ENCODE results near the gene PRLHR.
A peak's percentile ranks its signal among the peaks of the same experiment; 100 is the strongest.

Gene PRLHR

DNA sequence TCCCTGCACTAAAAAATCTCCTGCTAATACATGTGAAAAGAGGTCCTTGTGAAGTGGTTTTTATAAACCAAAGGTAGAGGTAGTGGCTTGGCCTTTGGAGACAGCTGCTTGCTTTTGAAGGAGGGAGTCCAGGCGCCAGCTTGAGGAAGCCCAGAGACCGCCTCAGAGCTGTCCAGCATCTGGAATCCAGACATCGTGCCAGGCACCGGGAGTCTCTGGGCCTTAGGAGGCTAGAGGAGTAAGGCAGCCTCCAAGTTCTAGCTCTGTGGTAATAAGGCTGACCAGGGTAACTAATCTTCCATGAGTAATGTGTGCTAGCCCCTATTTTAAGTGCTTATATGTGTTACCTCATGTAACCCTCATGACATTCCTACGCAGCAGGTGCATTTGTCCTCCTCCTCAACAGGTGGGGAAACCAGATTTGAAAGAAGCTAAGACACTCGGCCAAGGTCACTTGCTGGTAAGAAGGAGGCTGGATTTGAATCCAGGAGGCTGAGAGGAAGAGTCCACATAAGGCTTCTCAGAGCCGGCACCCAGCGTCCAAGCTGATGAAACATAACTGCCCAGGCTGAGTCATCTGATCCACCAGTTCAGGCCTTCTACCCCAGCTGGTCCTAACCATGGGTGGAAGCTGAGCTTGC is 26.1 kb downstream of the PRLHR start:
- Histone ChIP-seq H2AK5ac (ENCODE audit: low read length) (no peak overlapping the region), H3K79me2 (ENCODE audit: control insufficient read depth, insufficient read depth, low read length) (no peaks in the 10 kb centered on the region), H3K4me2 (ENCODE audit: low read length) (no peak overlapping the region), H3K56ac (ENCODE audit: low read length) (no peak overlapping the region), H4K5ac (ENCODE audit: low read length) (no peak overlapping the region), H2BK120ac (ENCODE audit: low read depth, low read length) (no peak overlapping the region), H3K4ac (ENCODE audit: low read depth, low read length) (no peak overlapping the region), H3K27me3 (ENCODE audit: insufficient read depth, low read length, poor library complexity) (no peaks in the 10 kb centered on the region), H3K79me1 (ENCODE audit: low read length) (no peaks in the 10 kb centered on the region), H2BK15ac (replicated peaks; ENCODE audit: low read depth) (no peak overlapping the region), H3K36me3 (ENCODE audit: control insufficient read depth, insufficient read depth, low read length) (no peaks in the 10 kb centered on the region), H3K18ac (ENCODE audit: low read length) (no peak overlapping the region), H3K9ac (ENCODE audit: low read length) (no peak overlapping the region), H3K4me1 (ENCODE audit: control insufficient read depth, low read depth, low read length) (no peaks in the 10 kb centered on the region), H3K23ac (ENCODE audit: low read length) (no peak overlapping the region), H2BK5ac (ENCODE audit: low read length) (no peak overlapping the region), H3K27ac (ENCODE audit: low read depth, low read length) (no peak overlapping the region), H3K4me3 (ENCODE audit: low read length) (no peak overlapping the region), H4K8ac (ENCODE audit: low read depth, low read length) (no peak overlapping the region)
- no CpG with 5 or more reads among the region's 8 CpGs for WGBS (ENCODE audit: extremely low coverage, insufficient coverage, low lambda C conversion rate)
- no peak for DNase-seq

DNA sequence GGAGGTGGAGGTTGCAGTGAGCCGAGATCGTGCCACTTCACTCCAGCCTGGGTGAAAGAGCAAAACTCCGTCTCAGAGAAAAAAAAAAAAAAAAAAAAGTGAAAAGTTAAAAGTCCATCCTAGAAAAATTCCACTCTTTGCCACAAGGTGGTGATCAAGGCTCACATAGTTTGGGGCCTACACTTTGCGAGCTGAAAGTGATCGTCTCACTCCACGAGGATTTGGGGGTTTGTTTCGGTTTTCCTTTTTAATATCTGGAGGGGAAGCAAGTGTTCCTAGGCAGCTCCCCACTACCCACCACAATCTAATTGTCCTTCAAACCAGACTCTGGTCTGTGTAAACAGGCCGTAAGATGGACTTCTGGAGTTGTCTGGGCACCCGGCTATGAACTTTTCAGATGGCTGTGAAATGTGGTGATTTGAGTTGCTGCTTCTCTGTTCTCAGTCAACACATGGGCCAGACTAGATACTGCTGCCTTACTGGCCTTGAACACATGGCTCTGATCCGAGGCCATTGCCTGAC is 27.1 kb downstream of the PRLHR start:
- no peak overlapping the region for H3K4ac ChIP-seq (ENCODE audit: low read depth, low read length)
- no peak overlapping the region for H2BK15ac ChIP-seq (replicated peaks; ENCODE audit: low read depth)
- no peak overlapping the region for H4K8ac ChIP-seq (ENCODE audit: low read depth, low read length)
- no peak overlapping the region for H4K5ac ChIP-seq (ENCODE audit: low read length)
- H3K56ac ChIP-seq (ENCODE audit: low read length): no peak overlapping the region
- no peak overlapping the region for H3K23ac ChIP-seq (ENCODE audit: low read length)
- H3K79me2 ChIP-seq (ENCODE audit: control insufficient read depth, insufficient read depth, low read length): no peaks in the 10 kb centered on the region
- H3K27ac ChIP-seq (ENCODE audit: low read depth, low read length): no peak overlapping the region
- H3K27me3 ChIP-seq (ENCODE audit: insufficient read depth, low read length, poor library complexity): no peaks in the 10 kb centered on the region
- no peaks in the 10 kb centered on the region for H3K36me3 ChIP-seq (ENCODE audit: control insufficient read depth, insufficient read depth, low read length)
- no peaks in the 10 kb centered on the region for H3K4me1 ChIP-seq (ENCODE audit: control insufficient read depth, low read depth, low read length)
- no peak overlapping the region for H2BK5ac ChIP-seq (ENCODE audit: low read length)
- no peak overlapping the region for H3K4me2 ChIP-seq (ENCODE audit: low read length)
- WGBS (ENCODE audit: extremely low coverage, insufficient coverage, low lambda C conversion rate): no CpG with 5 or more reads among the region's 10 CpGs
- no peak overlapping the region for H3K4me3 ChIP-seq (ENCODE audit: low read length)
- no peak overlapping the region for H2AK5ac ChIP-seq (ENCODE audit: low read length)
- H2BK120ac ChIP-seq (ENCODE audit: low read depth, low read length): no peak overlapping the region
- H3K9ac ChIP-seq (ENCODE audit: low read length): no peak overlapping the region
- H3K79me1 ChIP-seq (ENCODE audit: low read length): no peaks in the 10 kb centered on the region
- no peak overlapping the region for H3K18ac ChIP-seq (ENCODE audit: low read length)
- DNase-seq: peak; percentile 57

DNA sequence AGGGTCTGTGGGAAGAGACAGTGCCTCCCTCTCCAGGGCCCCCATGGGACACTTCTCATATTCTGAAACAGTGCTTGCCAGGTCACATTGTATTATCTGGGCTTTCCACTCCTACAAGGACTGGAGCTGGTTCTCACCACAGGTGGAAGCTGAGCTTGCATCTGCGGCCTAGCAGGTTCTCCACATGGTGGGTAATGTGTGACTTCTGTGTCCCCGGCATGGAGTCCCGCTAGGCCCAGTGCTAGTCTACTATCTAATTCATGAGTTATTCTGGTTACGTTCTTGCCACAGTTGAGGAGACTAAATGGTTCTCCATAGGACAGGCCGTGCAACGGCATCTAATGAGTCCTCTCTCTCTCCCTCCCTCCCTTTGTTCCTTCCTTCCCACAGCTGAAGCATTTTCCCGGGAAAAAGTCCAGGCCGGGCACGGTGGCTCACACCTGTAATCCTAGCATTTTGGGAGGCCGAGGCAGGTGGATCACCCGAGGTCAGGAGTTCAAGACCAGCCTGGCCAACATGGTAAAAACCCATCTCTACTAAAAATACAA is 27.7 kb downstream of the PRLHR start:
- no peak overlapping the region for H3K18ac ChIP-seq (ENCODE audit: low read length)
- H2AK5ac ChIP-seq (ENCODE audit: low read length): no peak overlapping the region
- WGBS (ENCODE audit: extremely low coverage, insufficient coverage, low lambda C conversion rate): no CpG with 5 or more reads among the region's 11 CpGs

DNA sequence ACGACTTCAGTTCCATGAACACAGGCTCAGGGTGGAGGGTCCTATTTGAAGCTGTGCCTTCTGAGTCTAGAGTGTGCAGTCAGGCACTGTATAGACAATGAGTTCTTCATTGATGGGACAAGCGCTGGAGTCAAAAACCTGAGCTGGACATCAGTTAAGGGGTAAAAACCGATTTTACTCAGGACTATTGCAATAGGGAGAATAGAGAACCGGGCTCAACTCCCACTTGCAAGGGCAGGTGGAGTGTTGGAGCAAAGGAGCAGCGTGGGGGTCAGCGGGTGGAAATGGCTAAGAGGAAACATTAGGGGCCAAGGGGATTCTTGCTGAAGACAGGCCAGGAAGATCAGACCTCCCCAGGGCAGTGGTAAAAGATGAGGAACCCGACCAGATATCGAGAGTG is 28.5 kb downstream of the PRLHR start:
- Histone ChIP-seq H3K79me2 (ENCODE audit: control insufficient read depth, insufficient read depth, low read length) (no peaks in the 10 kb centered on the region), H2BK15ac (replicated peaks; ENCODE audit: low read depth) (no peak overlapping the region), H3K79me1 (ENCODE audit: low read length) (no peaks in the 10 kb centered on the region), H4K8ac (ENCODE audit: low read depth, low read length) (no peak overlapping the region), H3K36me3 (ENCODE audit: control insufficient read depth, insufficient read depth, low read length) (no peaks in the 10 kb centered on the region), H2BK120ac (ENCODE audit: low read depth, low read length) (no peak overlapping the region), H2BK5ac (ENCODE audit: low read length) (no peak overlapping the region), H3K18ac (ENCODE audit: low read length) (no peak overlapping the region), H3K4me3 (ENCODE audit: low read length) (no peak overlapping the region), H3K27me3 (ENCODE audit: insufficient read depth, low read length, poor library complexity) (no peaks in the 10 kb centered on the region), H3K4ac (ENCODE audit: low read depth, low read length) (no peak overlapping the region), H3K56ac (ENCODE audit: low read length) (no peak overlapping the region), H4K5ac (ENCODE audit: low read length) (no peak overlapping the region), H3K27ac (ENCODE audit: low read depth, low read length) (no peak overlapping the region), H3K4me1 (ENCODE audit: control insufficient read depth, low read depth, low read length) (no peaks in the 10 kb centered on the region), H2AK5ac (ENCODE audit: low read length) (no peak overlapping the region), H3K23ac (ENCODE audit: low read length) (no peak overlapping the region), H3K4me2 (ENCODE audit: low read length) (no peak overlapping the region), H3K9ac (ENCODE audit: low read length) (no peak overlapping the region)
- no CpG with 5 or more reads among the region's 8 CpGs for WGBS (ENCODE audit: extremely low coverage, insufficient coverage, low lambda C conversion rate)
- no peak for DNase-seq

More for the DNA sequence above, 27.7 kb downstream of the PRLHR start:
- no peaks in the 10 kb centered on the region for H3K79me1 ChIP-seq (ENCODE audit: low read length)
- no peaks in the 10 kb centered on the region for H3K27me3 ChIP-seq (ENCODE audit: insufficient read depth, low read length, poor library complexity)
- no peak overlapping the region for H3K4ac ChIP-seq (ENCODE audit: low read depth, low read length)
- no peak overlapping the region for H2BK120ac ChIP-seq (ENCODE audit: low read depth, low read length)
- no peak overlapping the region for H2BK5ac ChIP-seq (ENCODE audit: low read length)
- H2BK15ac ChIP-seq (replicated peaks; ENCODE audit: low read depth): no peak overlapping the region
- no peaks in the 10 kb centered on the region for H3K4me1 ChIP-seq (ENCODE audit: control insufficient read depth, low read depth, low read length)
- H3K23ac ChIP-seq (ENCODE audit: low read length): no peak overlapping the region
- no peak overlapping the region for H3K56ac ChIP-seq (ENCODE audit: low read length)
- no peaks in the 10 kb centered on the region for H3K79me2 ChIP-seq (ENCODE audit: control insufficient read depth, insufficient read depth, low read length)
- H3K27ac ChIP-seq (ENCODE audit: low read depth, low read length): no peak overlapping the region
- no peak overlapping the region for H3K4me3 ChIP-seq (ENCODE audit: low read length)
- H3K4me2 ChIP-seq (ENCODE audit: low read length): no peak overlapping the region
- H3K36me3 ChIP-seq (ENCODE audit: control insufficient read depth, insufficient read depth, low read length): no peaks in the 10 kb centered on the region
- H4K8ac ChIP-seq (ENCODE audit: low read depth, low read length): no peak overlapping the region
- DNase-seq: no peak
- H4K5ac ChIP-seq (ENCODE audit: low read length): no peak overlapping the region
- no peak overlapping the region for H3K9ac ChIP-seq (ENCODE audit: low read length)

DNA sequence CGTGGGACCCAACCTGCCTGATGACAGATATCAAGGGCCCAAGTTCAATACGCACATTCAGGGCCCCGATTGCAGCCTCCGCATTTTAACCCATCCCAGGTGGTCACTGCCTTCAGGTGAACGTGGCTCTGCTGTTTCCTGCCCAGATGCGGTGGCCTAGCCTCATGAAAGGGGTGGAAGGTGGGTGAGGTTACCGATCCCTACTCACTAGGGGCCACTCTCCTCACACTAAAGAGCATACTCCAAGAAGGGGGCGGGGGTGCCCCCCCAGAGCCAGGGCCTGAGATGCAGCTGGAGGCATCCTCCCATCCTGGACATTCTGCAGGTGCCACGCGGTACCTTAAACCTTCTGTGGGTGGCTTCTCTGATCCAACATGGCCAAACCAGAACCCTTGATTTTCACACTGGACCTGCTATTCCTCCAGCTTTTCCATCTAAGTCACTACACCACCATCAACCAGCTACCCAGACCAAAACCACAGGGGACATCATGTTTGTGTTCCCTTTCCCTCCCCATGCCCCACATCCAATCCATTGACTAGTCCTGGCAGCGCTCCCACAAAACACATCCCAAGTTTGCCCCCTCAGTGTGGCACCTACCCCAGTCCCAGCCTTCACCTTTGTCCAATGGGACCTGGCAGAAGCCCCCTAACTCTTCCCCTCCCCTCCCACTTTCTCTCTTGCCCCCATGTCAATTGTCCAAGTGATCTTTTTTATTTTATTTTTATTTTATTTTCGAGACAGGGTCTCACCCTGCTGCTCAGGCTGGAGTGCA is 30.0 kb downstream of the PRLHR start:
- no peak overlapping the region for H4K5ac ChIP-seq (ENCODE audit: low read length)
- H3K9ac ChIP-seq (ENCODE audit: low read length): no peak overlapping the region
- no peak overlapping the region for H3K56ac ChIP-seq (ENCODE audit: low read length)
- no peak overlapping the region for H2BK15ac ChIP-seq (replicated peaks; ENCODE audit: low read depth)
- H3K4me1 ChIP-seq (ENCODE audit: control insufficient read depth, low read depth, low read length): no peaks in the 10 kb centered on the region
- H3K4me3 ChIP-seq (ENCODE audit: low read length): no peak overlapping the region
- H4K8ac ChIP-seq (ENCODE audit: low read depth, low read length): no peak overlapping the region
- no peak overlapping the region for H3K27ac ChIP-seq (ENCODE audit: low read depth, low read length)
- no peak overlapping the region for H2BK5ac ChIP-seq (ENCODE audit: low read length)
- no peak overlapping the region for H3K18ac ChIP-seq (ENCODE audit: low read length)
- WGBS (ENCODE audit: extremely low coverage, insufficient coverage, low lambda C conversion rate): no CpG with 5 or more reads among the region's 12 CpGs
- no peak overlapping the region for H2AK5ac ChIP-seq (ENCODE audit: low read length)
- H3K4me2 ChIP-seq (ENCODE audit: low read length): no peak overlapping the region
- no peak for DNase-seq
- H3K79me2 ChIP-seq (ENCODE audit: control insufficient read depth, insufficient read depth, low read length): no peaks in the 10 kb centered on the region
- no peak overlapping the region for H3K4ac ChIP-seq (ENCODE audit: low read depth, low read length)
- no peak overlapping the region for H3K23ac ChIP-seq (ENCODE audit: low read length)
- H3K36me3 ChIP-seq (ENCODE audit: control insufficient read depth, insufficient read depth, low read length): no peaks in the 10 kb centered on the region
- H3K27me3 ChIP-seq (ENCODE audit: insufficient read depth, low read length, poor library complexity): no peaks in the 10 kb centered on the region
- no peak overlapping the region for H2BK120ac ChIP-seq (ENCODE audit: low read depth, low read length)
- H3K79me1 ChIP-seq (ENCODE audit: low read length): no peaks in the 10 kb centered on the region

Measured in mesendoderm (in vitro differentiated cells).